Endothelial cell of umbilical vein (primary cell): ENCODE results near the gene GRXCR1. TPM values are rescaled to one million over a fixed set of nuclear protein-coding genes. Genes with fewer than 3 reads are reported as not detected.

Experiments used
- BruUV-seq: library from RNA; stranded (reverse); fragments of 400-500 nt; replicated peaks from 2 replicates; lab custom pipeline; 2021; lab: Mats Ljungman, UMichigan
- CTCF ChIA-PET: fragments of 300-600, 350-600 bp; sonication (Branson Sonifier 250); formaldehyde crosslinking; loops from one replicate; lab custom pipeline; 2021; ENCODE audit warnings: antibody characterized with exemption, inconsistent platforms; lab: Charles Lee
- POLR2A ChIA-PET: fragments of 300-600, 350-600 bp; sonication (Branson Sonifier 250); formaldehyde crosslinking; loops from one replicate; lab custom pipeline; 2021; ENCODE audit warnings: antibody characterized with exemption, inconsistent platforms; lab: Charles Lee
- DNase-seq: peaks from one replicate; pipeline ENCODE4 v3.0.0-alpha.2; 2011; ENCODE audit warnings: low read depth, low spot score
- FAIRE-seq: peaks from 2 replicates; lab custom pipeline; 2011; peaks lifted over from hg19 to GRCh38; lab: Jason Lieb, UNC
- H2AFZ ChIP-seq: 2 replicates; pipeline ENCODE4 v1.6.0; 2012; ENCODE audit warnings: low read depth, low read length, control low read depth, inconsistent platforms
- H3K27ac ChIP-seq: 2 replicates; pipeline ENCODE4 v1.5.1; 2011; ENCODE audit warnings: low read depth, mild to moderate bottlenecking, control low read depth, low read length, moderate library complexity; ENCODE audit not compliant: insufficient read depth
- H3K27me3 ChIP-seq, 2 experiments: 2 replicates each; pipeline versions ENCODE4 v1.6.0 to v1.6.1; 2011; ENCODE audit warnings: low read length in 2 of 2, mixed read lengths in 1 of 2; ENCODE audit not compliant: control insufficient read depth in 2 of 2, insufficient read depth in 2 of 2
- H3K36me3 ChIP-seq, 2 experiments: 2 replicates in 1 of 2; 3 replicates in 1 of 2; pipeline ENCODE4 v1.5.1; 2011; ENCODE audit warnings: low read length in 2 of 2, mild to moderate bottlenecking in 1 of 2, moderate library complexity in 1 of 2; ENCODE audit not compliant: control insufficient read depth in 2 of 2, insufficient read depth in 2 of 2; ENCODE audit errors: extremely low read depth in 1 of 2
- H3K4me1 ChIP-seq: 3 replicates; pipeline ENCODE4 v1.5.1; 2011; ENCODE audit warnings: mild to moderate bottlenecking, low read length; ENCODE audit not compliant: control insufficient read depth, insufficient read depth; ENCODE audit errors: extremely low read depth
- H3K4me2 ChIP-seq: 2 replicates; pipeline ENCODE4 v1.6.1; 2011; ENCODE audit warnings: low read length, control low read depth, mixed read lengths; ENCODE audit not compliant: insufficient read depth
- H3K4me3 ChIP-seq, 3 experiments: fragments of 200-600 bp in 1 of 3; sonication (generic), shearing (Covaris generic) in 1 of 3; replicated peaks in 1 of 3; 2 replicates each; pipeline ENCODE4 v1.5.1; 2011 to 2016; ENCODE audit warnings: control low read depth in 3 of 3, low read length in 3 of 3, mild to moderate bottlenecking in 2 of 3, inconsistent platforms in 1 of 3, low read depth in 1 of 3, moderate library complexity in 1 of 3; ENCODE audit not compliant: insufficient read depth in 1 of 3
- H3K79me2 ChIP-seq: 2 replicates; pipeline ENCODE4 v1.6.0; 2012; ENCODE audit warnings: low read length, inconsistent platforms; ENCODE audit not compliant: control insufficient read depth, insufficient read depth
- H3K9ac ChIP-seq: replicated peaks from 2 replicates; pipeline ENCODE3; 2011; ENCODE audit warnings: low read length, control low read depth; ENCODE audit not compliant: insufficient read depth; ENCODE audit errors: extremely low read depth
- H3K9me1 ChIP-seq: replicated peaks from 3 replicates; pipeline ENCODE4 v1.6.0; 2011; ENCODE audit warnings: mild to moderate bottlenecking, low read length; ENCODE audit not compliant: control insufficient read depth, insufficient read depth; ENCODE audit errors: extremely low read depth
- H3K9me3 ChIP-seq: replicated peaks from 2 replicates; pipeline ENCODE4 v1.5.1; 2012; ENCODE audit warnings: low read length, inconsistent platforms; ENCODE audit not compliant: control insufficient read depth, insufficient read depth
- H4K20me1 ChIP-seq: replicated peaks from 2 replicates; pipeline ENCODE3; 2011; ENCODE audit warnings: mild to moderate bottlenecking, low read length; ENCODE audit not compliant: control insufficient read depth, insufficient read depth; ENCODE audit errors: extremely low read depth
- EZH2 ChIP-seq: IDR thresholded peaks from 2 replicates; pipeline ENCODE4 v1.6.1; 2012; ENCODE audit warnings: borderline replicate concordance, low read depth, mild to moderate bottlenecking, moderate library complexity, low read length, inconsistent platforms; ENCODE audit not compliant: severe bottlenecking
- FOS ChIP-seq: IDR thresholded peaks from 2 replicates; pipeline ENCODE4 v1.6.1; 2011; ENCODE audit warnings: mild to moderate bottlenecking, low read length, moderate library complexity, borderline replicate concordance; ENCODE audit not compliant: insufficient read depth
- GATA2 ChIP-seq: IDR thresholded peaks from 2 replicates; pipeline ENCODE4 v1.7.0; 2011; ENCODE audit warnings: low read depth, mild to moderate bottlenecking, moderate library complexity, mixed read lengths, low read length; ENCODE audit not compliant: insufficient read length, insufficient read depth
- JUN ChIP-seq: IDR thresholded peaks from 2 replicates; pipeline ENCODE4 v1.6.1; 2011; ENCODE audit warnings: borderline replicate concordance, low read depth; ENCODE audit not compliant: insufficient read length, insufficient read depth
- MAX ChIP-seq: IDR thresholded peaks from 2 replicates; pipeline ENCODE4 v1.6.1; 2011; ENCODE audit not compliant: insufficient read depth, insufficient read length
- MYC ChIP-seq: IDR thresholded peaks from one replicate; pipeline ENCODE4 v1.6.1; 2011; ENCODE audit warnings: mild to moderate bottlenecking, low read depth, low read length
- POLR2A ChIP-seq: IDR thresholded peaks from 2 replicates; pipeline ENCODE4 v1.6.1; 2012; ENCODE audit warnings: low read depth, mild to moderate bottlenecking, control low read depth, low read length
- POLR2AphosphoS5 ChIP-seq: IDR thresholded peaks from 2 replicates; pipeline ENCODE4 v1.6.1; 2012; ENCODE audit warnings: low read depth, mild to moderate bottlenecking, control low read depth, low read length, moderate library complexity; ENCODE audit not compliant: insufficient read depth
- dilution Hi-C: fragments of 300-500 bp; cut with MboI; formaldehyde crosslinking; loops from one replicate; pipeline ENCODE4 v1.15.0; 2019; ENCODE audit warnings: low sequenced_read_pairs; ENCODE audit not compliant: extremely low pct_ligation_motif_present
- intact Hi-C: fragments of 100-400 bp; cut with micrococcal nuclease; formaldehyde crosslinking; loops from one replicate; pipeline ENCODE4 v1.10.0; 2022
- polyA plus RNA-seq, 4 experiments: library from polyadenylated mRNA; depleted of rRNA in 3 of 4; stranded (reverse) in 3 of 4; unstranded in 1 of 4; fragments of >200 nt; gene quantifications; 2 replicates each; pipeline versions ENCODE4 v1.2.1 to v1.2.3, GENCODE V29; 2011 to 2012; ENCODE audit warnings: missing spikeins in 1 of 4
- total RNA-seq: library from RNA; stranded (reverse); gene quantifications from 2 replicates; pipeline ENCODE4 v1.2.3, GENCODE V29; 2021
- TF ChIP-seq, protein P1 (sequence below), 2 donors: IDR thresholded peaks; 1 replicate in 1 of 2; 2 replicates in 1 of 2; pipeline ENCODE4 v1.5.1; 2011; ENCODE audit warnings: low read length in 2 of 2, mild to moderate bottlenecking in 2 of 2, moderate library complexity in 2 of 2, control low read depth in 1 of 2, inconsistent platforms in 1 of 2, low read depth in 1 of 2; ENCODE audit not compliant: insufficient read depth in 1 of 2; ENCODE audit errors: extremely low read depth in 1 of 2

The GRXCR1 gene
- total and polyA plus RNA-seq, 2 donors (not counting 3 experiments of a cell fraction or from before 2014, with no cell fraction given) = not detected

DNA sequence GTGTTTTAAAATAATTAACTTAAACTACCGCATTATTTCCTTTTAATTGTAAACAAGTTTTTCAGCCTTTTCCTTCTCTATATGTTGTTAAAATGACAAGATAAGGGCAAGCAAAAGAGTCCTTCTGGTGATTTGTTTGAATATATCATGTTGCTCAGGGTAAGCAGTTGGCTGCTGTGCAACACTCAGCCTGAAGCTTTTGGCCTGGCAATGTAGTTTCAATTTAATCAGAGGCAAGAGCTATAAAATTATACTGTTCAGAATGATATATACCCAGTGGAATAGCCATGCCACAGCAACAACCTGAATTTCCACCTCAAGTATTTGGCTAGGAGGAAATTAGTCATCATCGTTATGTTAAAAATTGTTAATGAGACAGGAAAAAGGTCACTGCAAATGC, 53.4 kb downstream of the GRXCR1 start:
- no peaks in the 10 kb centered on the region for H3K4me1 ChIP-seq
- dilution Hi-C loops = no loop called here
- no peaks in the 10 kb centered on the region for H4K20me1 ChIP-seq
- intact Hi-C loops = no loop called here
- DNase-seq = no peak
- ChIA-PET POLR2A (no interaction called here), CTCF (no interaction called here)
- no peaks in the 10 kb centered on the region for H3K9me1 ChIP-seq
- BruUV-seq = no TSS peak
- H3K4me3 ChIP-seq = no peak overlapping the region
- no peak for FAIRE-seq
- no peaks in the 10 kb centered on the region for H3K27me3 ChIP-seq
- TF ChIP-seq JUN = no peak
- TF ChIP-seq, protein P1, sequence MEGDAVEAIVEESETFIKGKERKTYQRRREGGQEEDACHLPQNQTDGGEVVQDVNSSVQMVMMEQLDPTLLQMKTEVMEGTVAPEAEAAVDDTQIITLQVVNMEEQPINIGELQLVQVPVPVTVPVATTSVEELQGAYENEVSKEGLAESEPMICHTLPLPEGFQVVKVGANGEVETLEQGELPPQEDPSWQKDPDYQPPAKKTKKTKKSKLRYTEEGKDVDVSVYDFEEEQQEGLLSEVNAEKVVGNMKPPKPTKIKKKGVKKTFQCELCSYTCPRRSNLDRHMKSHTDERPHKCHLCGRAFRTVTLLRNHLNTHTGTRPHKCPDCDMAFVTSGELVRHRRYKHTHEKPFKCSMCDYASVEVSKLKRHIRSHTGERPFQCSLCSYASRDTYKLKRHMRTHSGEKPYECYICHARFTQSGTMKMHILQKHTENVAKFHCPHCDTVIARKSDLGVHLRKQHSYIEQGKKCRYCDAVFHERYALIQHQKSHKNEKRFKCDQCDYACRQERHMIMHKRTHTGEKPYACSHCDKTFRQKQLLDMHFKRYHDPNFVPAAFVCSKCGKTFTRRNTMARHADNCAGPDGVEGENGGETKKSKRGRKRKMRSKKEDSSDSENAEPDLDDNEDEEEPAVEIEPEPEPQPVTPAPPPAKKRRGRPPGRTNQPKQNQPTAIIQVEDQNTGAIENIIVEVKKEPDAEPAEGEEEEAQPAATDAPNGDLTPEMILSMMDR (IDR thresholded peaks at IDR 0.05; ENCODE audit: extremely low read depth in 1 of 2, insufficient read depth in 1 of 2, low read depth in 1 of 2, low read length in 2 of 2) = no peak
- no peak for TF ChIP-seq POLR2A
- no peak for TF ChIP-seq FOS
- TF ChIP-seq EZH2 = no peak
- no peak for TF ChIP-seq POLR2AphosphoS5
- no peak for TF ChIP-seq GATA2
- TF ChIP-seq MAX = no peak
- no peak for TF ChIP-seq MYC
- no peaks in the 10 kb centered on the region for H3K9me3 ChIP-seq
- H3K79me2 ChIP-seq = no peaks in the 10 kb centered on the region
- no peak overlapping the region for H2AFZ ChIP-seq
- no peak overlapping the region for H3K4me2 ChIP-seq
- no peaks in the 10 kb centered on the region for H3K36me3 ChIP-seq
- H3K27ac ChIP-seq = no peak overlapping the region
- no peak overlapping the region for H3K9ac ChIP-seq
